ENCODE measurements around the gene BSN.
"Not testable (repeated sequence)": the region's sequence is repeated elsewhere in the genome, so short reads cannot be mapped to it uniquely, and the experiment has no call there.

BSN gene

DNA sequence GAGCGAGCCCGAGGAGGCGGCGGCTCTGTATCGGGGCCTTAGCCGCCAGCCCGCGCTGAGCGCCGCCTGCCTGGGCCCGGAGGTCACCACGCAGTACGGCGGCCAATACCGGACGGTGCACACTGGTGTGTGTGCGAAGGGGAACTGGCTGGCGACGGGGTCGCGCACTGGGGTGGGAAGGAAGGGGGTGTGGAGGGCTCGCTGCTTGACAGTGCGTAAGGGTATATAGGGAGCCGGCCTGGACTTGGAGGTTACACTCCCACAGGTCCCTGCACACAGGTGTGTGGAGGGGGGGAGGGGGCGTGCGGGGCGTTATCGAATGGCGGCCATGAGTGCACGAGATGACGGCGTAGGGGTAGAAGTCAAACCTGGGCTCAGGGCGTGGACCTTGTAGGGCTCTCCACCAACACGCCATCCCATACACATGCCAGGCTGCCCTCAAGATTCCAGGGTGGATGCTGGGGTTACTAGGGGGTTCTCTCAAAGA, 120.3 kb downstream of the BSN start:
- peak overlapping the region; percentile 89 for H3K4me3 Mint-ChIP-seq
- H3K9me3 Mint-ChIP-seq: no peaks in the 10 kb centered on the region
- peak overlapping the region in 1 of 2 donors; percentile 98 for H3K27ac Mint-ChIP-seq
- H3K27me3 Mint-ChIP-seq: no peaks in the 10 kb centered on the region
- DNase-seq: no peak
- ATAC-seq: peak; percentile 36
- H3K4me1 Mint-ChIP-seq: peaks cover 45% of the 10 kb centered on the region

DNA sequence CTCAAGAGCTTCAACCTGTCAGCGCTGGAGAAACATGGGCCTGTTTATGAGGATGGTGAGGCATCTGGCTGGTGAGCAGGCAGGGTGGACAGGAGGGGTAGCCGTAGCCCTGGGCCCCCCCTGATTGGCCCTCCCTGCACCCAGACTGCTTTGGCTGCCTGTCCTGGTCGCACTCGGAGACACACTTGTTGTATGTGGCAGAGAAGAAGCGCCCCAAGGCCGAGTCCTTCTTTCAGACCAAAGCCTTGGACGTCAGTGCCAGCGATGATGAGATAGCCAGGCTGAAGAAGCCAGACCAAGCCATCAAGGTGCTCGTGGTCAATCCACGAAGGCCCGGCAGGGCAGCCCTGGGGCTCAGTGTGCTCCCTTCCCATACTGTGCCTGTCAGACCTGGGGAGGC, 121.6 kb downstream of the BSN start:
- no peaks in the 10 kb centered on the region for H3K9me3 Mint-ChIP-seq
- H3K27me3 Mint-ChIP-seq: no peaks in the 10 kb centered on the region
- H3K27ac Mint-ChIP-seq: no peak overlapping the region
- DNase-seq (no peak), ATAC-seq (no peak)
- peaks cover 58% of the 10 kb centered on the region for H3K4me1 Mint-ChIP-seq
- H3K4me3 Mint-ChIP-seq: peak overlapping the region in 1 of 2 donors; percentile 89

DNA sequence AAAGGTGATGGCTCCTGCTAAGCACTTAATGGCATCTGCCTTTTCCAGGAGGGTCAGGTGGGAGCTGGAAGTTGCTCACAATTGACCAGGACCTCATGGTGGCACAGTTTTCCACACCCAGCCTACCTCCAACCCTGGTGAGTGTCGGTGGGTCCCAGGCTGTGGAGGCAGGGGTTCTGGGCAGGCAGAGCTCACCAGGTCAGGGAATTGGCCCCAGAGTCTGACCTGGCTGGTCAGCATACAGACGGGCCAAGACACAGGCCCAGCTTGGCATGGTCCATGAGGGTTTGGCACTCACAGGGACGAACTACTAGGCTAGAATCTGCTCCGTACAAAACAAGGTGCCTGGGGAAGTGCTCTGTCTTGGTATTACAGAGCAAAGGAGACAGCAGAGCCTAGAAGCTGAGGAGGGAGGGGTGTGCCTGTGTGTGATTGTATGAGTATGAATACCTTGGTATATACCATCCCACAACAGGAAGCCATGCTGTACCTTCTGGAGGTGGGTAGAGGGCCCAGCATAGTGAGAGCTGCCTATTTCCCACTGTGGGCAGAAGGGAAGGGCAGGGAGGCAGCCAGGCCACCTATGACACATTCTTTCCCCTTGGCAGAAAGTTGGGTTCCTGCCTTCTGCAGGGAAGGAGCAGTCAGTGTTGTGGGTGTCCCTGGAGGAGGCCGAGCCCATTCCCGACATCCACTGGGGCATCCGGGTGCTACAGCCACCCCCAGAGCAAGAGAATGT, 126.4 kb downstream of the BSN start:
- H3K27ac Mint-ChIP-seq: peak overlapping the region in 1 of 2 donors; percentile 79
- ATAC-seq (no peak), DNase-seq (no peak)
- no peaks in the 10 kb centered on the region for H3K27me3 Mint-ChIP-seq
- H3K4me1 Mint-ChIP-seq: peaks cover 40% of the 10 kb centered on the region
- no peaks in the 10 kb centered on the region for H3K9me3 Mint-ChIP-seq
- no peak overlapping the region for H3K4me3 Mint-ChIP-seq

DNA sequence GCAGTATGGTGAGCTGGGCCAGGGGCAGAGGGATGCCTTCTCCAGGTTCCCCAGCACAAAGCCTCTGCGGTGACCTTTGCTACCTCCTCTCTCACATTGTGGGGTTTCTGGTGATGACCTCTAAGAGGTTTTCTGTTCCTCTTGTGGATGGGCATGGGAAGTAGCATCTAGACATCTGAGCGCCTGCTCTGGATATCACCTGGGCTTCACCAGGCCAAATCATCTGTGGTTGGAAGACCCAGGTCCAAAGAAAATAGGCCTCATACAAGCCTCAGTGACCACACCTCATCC, 126.9 kb downstream of the BSN start:
- Mint-ChIP-seq H3K9me3 (no peaks in the 10 kb centered on the region), H3K4me1 (peaks cover 36% of the 10 kb centered on the region), H3K27me3 (no peaks in the 10 kb centered on the region), H3K4me3 (no peak overlapping the region), H3K27ac (no peak overlapping the region)
- ATAC-seq: no peak
- no peak for DNase-seq

GRCh38 chr3:49681543-49681942, 127.3 kb downstream of the BSN start:
- Mint-ChIP-seq H3K4me3 (no peak overlapping the region), H3K4me1 (peaks cover 37% of the 10 kb centered on the region), H3K27ac (no peak overlapping the region), H3K9me3 (no peaks in the 10 kb centered on the region), H3K27me3 (no peaks in the 10 kb centered on the region)
- DNase-seq (no peak), ATAC-seq (no peak)

DNA sequence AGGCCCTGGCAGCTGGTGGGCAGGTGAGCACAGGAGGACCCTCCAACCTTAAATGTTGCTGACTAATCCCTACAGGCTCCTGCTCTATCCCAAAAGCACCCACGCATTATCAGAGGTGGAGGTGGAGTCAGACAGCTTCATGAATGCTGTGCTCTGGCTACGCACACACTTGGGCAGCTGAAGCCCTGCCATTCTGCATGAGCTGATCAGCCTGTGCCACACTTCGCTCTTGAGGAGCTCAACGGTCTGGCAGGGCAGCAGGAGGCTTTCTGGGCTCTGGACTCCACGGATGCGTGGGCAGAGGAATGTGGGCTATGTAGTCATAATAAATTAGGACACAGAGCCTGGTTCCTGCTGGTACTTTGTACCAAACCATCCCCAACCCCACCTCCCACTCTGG, 128.9 kb downstream of the BSN start:
- no peaks in the 10 kb centered on the region for H3K9me3 Mint-ChIP-seq
- no peak for ATAC-seq
- no peak for DNase-seq
- H3K4me1 Mint-ChIP-seq: peaks cover 36% of the 10 kb centered on the region
- H3K27ac Mint-ChIP-seq: no peak overlapping the region
- H3K27me3 Mint-ChIP-seq: no peaks in the 10 kb centered on the region
- no peak overlapping the region for H3K4me3 Mint-ChIP-seq

- H3K27ac Mint-ChIP-seq, H3K27me3 Mint-ChIP-seq, DNase-seq, H3K4me3 Mint-ChIP-seq, H3K9me3 Mint-ChIP-seq, ATAC-seq: not testable (repeated sequence)
- peaks cover 48% of the 10 kb centered on the region for H3K4me1 Mint-ChIP-seq
Measured at GRCh38 chr3:49684453-49684852, 130.2 kb downstream of the BSN start.

DNA sequence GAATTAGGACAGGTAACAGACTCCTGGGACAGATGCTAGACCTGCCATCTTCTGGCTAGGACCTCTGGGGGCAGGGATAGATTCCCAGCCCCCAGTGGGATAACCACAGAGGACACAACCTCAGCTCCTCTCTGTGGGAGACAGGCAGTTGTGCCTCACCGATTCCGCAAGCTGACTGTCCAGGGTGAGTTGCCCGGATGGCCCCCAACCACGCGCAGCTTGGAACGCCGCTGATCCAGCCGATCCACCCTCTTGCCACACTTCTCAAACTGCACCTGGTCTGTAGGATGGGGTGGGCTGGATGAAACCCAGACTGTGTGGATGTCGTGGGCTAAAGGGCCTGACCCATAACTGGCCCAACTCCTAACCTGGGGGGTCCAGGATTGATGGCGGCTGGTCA, 130.8 kb downstream of the BSN start:
- ATAC-seq, DNase-seq, H3K27ac Mint-ChIP-seq, H3K27me3 Mint-ChIP-seq, H3K9me3 Mint-ChIP-seq: not testable (repeated sequence)
- Mint-ChIP-seq H3K4me3 (peak overlapping the region in 1 of 2 donors; percentile 41), H3K4me1 (peaks cover 49% of the 10 kb centered on the region)

- not testable (repeated sequence) for DNase-seq, H3K27ac Mint-ChIP-seq, H3K9me3 Mint-ChIP-seq, H3K27me3 Mint-ChIP-seq
- ATAC-seq: peak; percentile 2
- Mint-ChIP-seq H3K4me1 (peaks cover 49% of the 10 kb centered on the region), H3K4me3 (peak overlapping the region in 1 of 2 donors; percentile 42)
Measured at GRCh38 chr3:49685846-49686245, 131.6 kb downstream of the BSN start.

- H3K9me3 Mint-ChIP-seq: not testable (repeated sequence)
- peak overlapping the region; percentile 70 to 80 for H3K4me3 Mint-ChIP-seq
- peak; percentile 29 for ATAC-seq
Measured at GRCh38 chr3:49686346-49686745, 132.1 kb downstream of the BSN start.

GRCh38 chr3:49686769-49687423, 132.6 kb downstream of the BSN start:
- not testable (repeated sequence) for H3K27me3 Mint-ChIP-seq, H3K9me3 Mint-ChIP-seq, H3K27ac Mint-ChIP-seq
- DNase-seq: peak; percentile 51 to 64
- H3K4me1 Mint-ChIP-seq: peaks cover 55% of the 10 kb centered on the region
- H3K4me3 Mint-ChIP-seq: peak overlapping the region; percentile 60 to 80
- ATAC-seq: peak; percentile 54

More at GRCh38 chr3:49686346-49686745, 132.1 kb downstream of the BSN start:
- peak; percentile 30 to 33 for DNase-seq
- H3K4me1 Mint-ChIP-seq: peaks cover 52% of the 10 kb centered on the region
- not testable (repeated sequence) for H3K27me3 Mint-ChIP-seq, H3K27ac Mint-ChIP-seq

- not testable (repeated sequence) for ATAC-seq, H3K27ac Mint-ChIP-seq, DNase-seq, H3K27me3 Mint-ChIP-seq, H3K9me3 Mint-ChIP-seq
- H3K4me1 Mint-ChIP-seq: peaks cover 55% of the 10 kb centered on the region
- peak overlapping the region in 1 of 2 donors; percentile 80 for H3K4me3 Mint-ChIP-seq
Measured at GRCh38 chr3:49687424-49687795, 133.1 kb downstream of the BSN start.

GRCh38 chr3:49688338-49689045, 134.2 kb downstream of the BSN start:
- DNase-seq, H3K27me3 Mint-ChIP-seq, H3K9me3 Mint-ChIP-seq: not testable (repeated sequence)
- Mint-ChIP-seq H3K27ac (peak overlapping the region; percentile 95 to 98), H3K4me3 (peak overlapping the region; percentile 88 to 97), H3K4me1 (peaks cover 55% of the 10 kb centered on the region)
- ATAC-seq: peak; percentile 3

GRCh38 chr3:49689046-49689907, 135.0 kb downstream of the BSN start, which contains the start of the genes MST1 and RNF123:
MST1 (minus strand) TSS chr3:49689474; CDS start chr3:49688691, 783 bp downstream.
RNF123 (plus strand) TSS chr3:49689557; CDS start chr3:49691166, 1,609 bp downstream.
- Mint-ChIP-seq H3K27ac (peak within 1 kb of the TSS; percentile 95 to 98), H3K27me3 (no peaks in the 10 kb centered on the region), H3K9me3 (no peaks in the 10 kb centered on the region), H3K4me1 (peaks cover 60% of the 10 kb centered on the region), H3K4me3 (peak within 1 kb of the TSS; percentile 88 to 97)
- ATAC-seq: peak; percentile 75
- peak; percentile 93 for DNase-seq

Data from stimulated activated naive CD8-positive, alpha-beta T cell treated with anti-CD3 and anti-CD28 coated beads, Interleukin-15, amount 100 ng/mL, for 72 hours (primary cell).